Stimulated activated naive B cell treated with anti-CD40 and anti-IgM and Interleukin-4, amounts not matched to agents 10 μg/mL and 1 μg/mL and 100 μg/mL, for 72 hours (primary cell): ENCODE measurements around the gene CHD8.
"Not testable (repeated sequence)": the region's sequence is repeated elsewhere in the genome, so short reads cannot be mapped to it uniquely, and the experiment has no call there.

Source experiments
- ATAC-seq, 2 donors: fragments of 150-1000 bp; cut with Tn5 transposase; replicated peaks; 2 replicates each; pipeline ENCODE4 v1.10.0; 2021; ENCODE audit warnings: moderate library complexity in 1 of 2
- DNase-seq: peaks from one replicate; pipeline ENCODE4 v3.0.0; 2021
- H3K27ac Mint-ChIP-seq: one replicate; pipeline ENCODE4 v1.8.0; 2022; ENCODE audit warnings: mild to moderate bottlenecking, mixed read lengths
- H3K27me3 Mint-ChIP-seq, 2 donors: one replicate each; pipeline ENCODE4 v1.8.0; 2022; ENCODE audit warnings: mixed read lengths in 2 of 2
- H3K36me3 Mint-ChIP-seq, 2 donors: one replicate each; pipeline ENCODE4 v1.8.0; 2022; ENCODE audit warnings: mixed read lengths in 2 of 2, mild to moderate bottlenecking in 1 of 2
- H3K4me1 Mint-ChIP-seq, 2 donors: one replicate each; pipeline ENCODE4 v1.8.0; 2022; ENCODE audit warnings: mixed read lengths in 2 of 2, mild to moderate bottlenecking in 1 of 2
- H3K4me3 Mint-ChIP-seq, 2 donors: one replicate each; pipeline ENCODE4 v1.8.0; 2022; ENCODE audit warnings: mild to moderate bottlenecking in 2 of 2, mixed read lengths in 2 of 2, moderate library complexity in 1 of 2
- H3K9me3 Mint-ChIP-seq, 2 donors: one replicate each; pipeline ENCODE4 v1.8.0; 2022; ENCODE audit warnings: mixed read lengths in 2 of 2, mild to moderate bottlenecking in 1 of 2

CHD8 gene

GRCh38 chr14:21455592-21455911 lies 371 bp downstream of the CHD8 start:
- Mint-ChIP-seq H3K9me3 (no peaks in the 10 kb centered on the region), H3K27ac (peak overlapping the region; percentile 99), H3K36me3 (peaks cover 15 to 23% of the 10 kb centered on the region in 2 donors), H3K4me1 (peaks cover 8 to 27% of the 10 kb centered on the region in 2 donors), H3K27me3 (no peaks in the 10 kb centered on the region), H3K4me3 (peak overlapping the region; percentile 95 to 99)
- ATAC-seq (peak; percentile 38 to 39), DNase-seq (no peak)

DNA sequence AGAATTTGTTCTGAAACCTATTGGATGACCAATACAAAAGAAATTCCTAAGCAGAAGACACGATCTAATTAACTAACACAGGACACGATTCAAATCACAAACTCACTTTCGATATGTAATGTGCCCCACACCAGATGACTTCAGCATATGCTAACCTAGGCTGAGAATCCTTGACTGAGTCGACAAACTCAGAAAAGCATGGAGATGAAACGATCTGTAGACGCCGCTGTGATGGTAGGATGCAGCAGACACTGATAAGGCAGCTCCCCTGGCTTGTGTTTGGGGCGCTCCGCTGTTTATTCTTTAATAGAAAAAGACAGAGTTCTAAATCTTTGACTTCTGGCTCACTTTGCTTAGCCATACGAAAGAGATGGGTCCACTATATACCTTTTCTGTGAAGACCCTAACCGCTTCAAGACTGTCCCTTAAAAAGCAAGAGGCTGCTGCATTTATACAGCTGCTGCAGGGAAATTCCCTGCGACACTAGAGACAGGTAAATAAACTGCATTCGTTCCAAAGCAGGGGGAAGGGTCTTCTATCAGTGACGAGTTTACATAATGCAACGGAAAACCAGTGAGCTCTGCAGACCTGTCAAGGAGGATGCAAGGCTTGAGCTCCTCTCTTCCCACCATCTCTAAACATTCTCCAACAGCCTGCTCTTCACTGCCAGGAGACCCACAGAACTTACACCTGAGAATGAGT lies 929 bp downstream of the CHD8 start:
- peaks cover 18 to 25% of the 10 kb centered on the region in 2 donors for H3K36me3 Mint-ChIP-seq
- H3K4me1 Mint-ChIP-seq, result peaks cover 12 to 33% of the 10 kb centered on the region in 2 donors
- peak overlapping the region; percentile 99 for H3K27ac Mint-ChIP-seq
- peak overlapping the region; percentile 95 to 99 for H3K4me3 Mint-ChIP-seq
- H3K27me3 Mint-ChIP-seq, result no peaks in the 10 kb centered on the region
- DNase-seq (no peak), ATAC-seq (no peak)
- no peaks in the 10 kb centered on the region for H3K9me3 Mint-ChIP-seq

- Mint-ChIP-seq H3K4me3 (no peak overlapping the region), H3K9me3 (no peaks in the 10 kb centered on the region), H3K27ac (no peak overlapping the region), H3K36me3 (peaks cover 23 to 25% of the 10 kb centered on the region in 2 donors), H3K4me1 (peaks cover 23 to 55% of the 10 kb centered on the region in 2 donors), H3K27me3 (no peaks in the 10 kb centered on the region)
- DNase-seq (no peak), ATAC-seq (peak in 1 of 2 donors; percentile 38)
Measured at GRCh38 chr14:21449899-21450216, 6.1 kb downstream of the CHD8 start.

GRCh38 chr14:21442657-21443056 lies 13.3 kb downstream of the CHD8 start:
- Mint-ChIP-seq H3K36me3 (peaks cover 16 to 29% of the 10 kb centered on the region in 2 donors), H3K4me1 (peaks cover 30 to 50% of the 10 kb centered on the region in 2 donors)
- H3K27ac Mint-ChIP-seq, ATAC-seq, H3K9me3 Mint-ChIP-seq, H3K27me3 Mint-ChIP-seq, H3K4me3 Mint-ChIP-seq, DNase-seq: not testable (repeated sequence)

DNA sequence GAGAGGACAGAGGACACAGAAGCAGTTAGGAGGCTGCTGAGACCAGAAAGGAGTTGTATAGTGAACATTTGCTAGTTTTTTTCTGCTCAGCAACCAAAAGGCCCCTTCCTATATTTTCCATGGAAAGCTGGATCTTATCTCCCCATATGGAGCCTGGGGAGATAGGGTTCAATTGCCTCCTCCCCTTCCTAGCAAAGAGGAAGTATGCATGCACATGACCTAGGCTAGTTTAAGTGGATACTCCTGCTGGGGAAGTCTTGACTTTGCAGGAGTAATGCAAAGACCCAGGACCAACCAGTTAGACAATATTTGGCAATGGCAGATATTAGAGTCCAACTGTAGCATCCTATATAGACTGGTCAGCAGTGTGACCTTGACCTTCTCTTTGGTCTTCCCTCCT lies 15.1 kb downstream of the CHD8 start:
- H3K9me3 Mint-ChIP-seq, result no peaks in the 10 kb centered on the region
- H3K36me3 Mint-ChIP-seq, result peaks cover 10 to 25% of the 10 kb centered on the region in 2 donors
- ATAC-seq, result no peak
- no peak overlapping the region for H3K4me3 Mint-ChIP-seq
- H3K27ac Mint-ChIP-seq, result no peak overlapping the region
- peaks cover 26 to 50% of the 10 kb centered on the region in 2 donors for H3K4me1 Mint-ChIP-seq
- H3K27me3 Mint-ChIP-seq, result no peaks in the 10 kb centered on the region
- DNase-seq, result no peak

DNA sequence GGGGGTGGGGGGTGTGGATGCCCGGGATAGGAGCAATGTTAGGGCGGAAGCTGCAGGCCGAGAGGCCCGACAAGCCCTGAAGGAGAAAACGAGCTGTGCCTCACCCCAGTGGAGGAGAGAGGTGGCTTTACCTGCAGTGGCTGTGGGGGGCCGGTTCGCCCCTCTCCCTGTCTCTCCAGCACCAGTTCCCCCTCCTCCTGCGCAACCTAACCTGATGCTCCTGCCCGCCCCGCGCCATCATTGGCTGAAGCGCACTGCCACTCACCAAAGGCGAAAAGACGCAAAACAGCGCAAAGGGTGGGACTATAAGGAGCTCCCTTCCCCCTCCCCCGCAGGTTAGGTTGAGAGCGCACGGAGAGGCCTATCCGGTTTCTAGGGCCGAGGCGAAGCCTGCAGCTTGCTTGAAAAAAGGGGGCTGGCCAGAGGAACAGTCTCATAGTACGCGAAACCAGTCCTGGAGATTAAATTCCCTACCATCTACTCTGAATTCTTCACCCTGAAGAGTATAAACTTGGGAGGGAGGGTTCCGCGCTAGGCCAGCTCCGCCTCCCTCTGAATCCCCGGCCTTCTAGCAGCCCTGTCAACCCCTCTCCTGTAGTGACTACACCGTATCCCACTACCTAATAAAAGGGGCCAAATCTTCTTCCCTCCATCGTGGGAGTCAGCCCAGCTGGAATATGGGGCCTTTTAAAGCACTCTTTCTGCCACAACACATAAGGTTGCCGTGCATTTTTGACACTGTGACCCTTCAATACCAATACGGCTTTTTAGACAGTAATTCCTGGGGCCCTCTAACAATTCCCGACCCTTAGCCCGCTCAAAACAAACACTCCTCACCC lies 18.6 kb downstream of the CHD8 start:
- H3K4me1 Mint-ChIP-seq, result peaks cover 36 to 72% of the 10 kb centered on the region in 2 donors
- no peaks in the 10 kb centered on the region for H3K9me3 Mint-ChIP-seq
- H3K4me3 Mint-ChIP-seq, result peak overlapping the region; percentile 85 to 89
- ATAC-seq, result peak; percentile 99
- peak overlapping the region; percentile 92 for H3K27ac Mint-ChIP-seq
- no peaks in the 10 kb centered on the region for H3K27me3 Mint-ChIP-seq
- peak; percentile 97 for DNase-seq
- H3K36me3 Mint-ChIP-seq, result peaks cover 17 to 34% of the 10 kb centered on the region in 2 donors

GRCh38 chr14:21436567-21437062 lies 19.3 kb downstream of the CHD8 start:
- peak; percentile 21 to 28 for ATAC-seq
- H3K36me3 Mint-ChIP-seq, result peaks cover 17 to 30% of the 10 kb centered on the region in 2 donors
- H3K4me1 Mint-ChIP-seq, result peaks cover 36 to 67% of the 10 kb centered on the region in 2 donors

DNA sequence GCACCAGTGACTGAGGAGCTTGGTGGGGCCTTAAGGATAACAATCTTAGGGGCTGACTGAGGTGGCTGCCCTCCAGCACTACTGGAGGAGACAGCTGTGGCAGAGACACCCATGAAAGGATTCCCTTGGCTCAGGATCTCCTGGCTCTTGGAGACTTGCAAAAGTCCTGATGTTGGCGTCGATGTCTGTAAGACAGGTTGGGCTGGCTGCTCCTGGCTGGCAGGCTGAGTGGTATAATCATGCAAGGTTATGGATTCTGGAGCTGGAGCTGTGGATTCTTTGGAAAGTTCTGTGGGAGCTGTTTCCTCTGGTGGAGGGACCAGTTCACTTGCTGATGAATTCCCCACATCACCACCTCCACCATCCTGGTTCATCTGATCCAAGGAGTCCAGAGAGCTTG lies 24.8 kb downstream of the CHD8 start:
- Mint-ChIP-seq H3K27ac (no peak overlapping the region), H3K36me3 (peaks cover 34 to 46% of the 10 kb centered on the region in 2 donors), H3K27me3 (no peaks in the 10 kb centered on the region), H3K9me3 (no peaks in the 10 kb centered on the region), H3K4me3 (peak overlapping the region in 1 of 2 donors; percentile 30), H3K4me1 (peaks cover 20 to 37% of the 10 kb centered on the region in 2 donors)
- DNase-seq, result no peak
- ATAC-seq, result no peak

More at GRCh38 chr14:21436567-21437062, 19.3 kb downstream of the CHD8 start:
- Mint-ChIP-seq H3K9me3 (no peaks in the 10 kb centered on the region), H3K27me3 (no peaks in the 10 kb centered on the region), H3K27ac (peak overlapping the region; percentile 92), H3K4me3 (peak overlapping the region; percentile 85 to 89)
- DNase-seq, result no peak

DNA sequence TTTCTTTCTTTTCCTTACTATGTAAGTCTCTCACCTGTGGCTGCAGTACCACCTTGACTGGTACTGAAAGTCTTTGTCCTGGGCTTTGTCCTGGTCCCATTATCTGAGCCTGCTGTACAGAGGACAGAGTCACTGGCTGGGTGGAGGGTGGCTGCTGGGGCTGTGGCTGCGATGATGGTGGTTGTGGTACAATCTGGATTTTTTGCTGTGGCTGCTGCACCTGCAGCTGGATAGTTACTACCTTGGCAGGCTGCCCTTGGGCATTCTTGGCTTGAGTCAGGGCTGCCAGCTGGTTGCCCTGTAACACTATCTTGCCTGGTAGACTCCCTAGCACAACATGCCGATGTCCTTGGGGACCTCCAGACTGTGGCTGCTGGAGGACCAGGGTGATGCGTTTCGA lies 27.0 kb downstream of the CHD8 start:
- Mint-ChIP-seq H3K27me3 (no peaks in the 10 kb centered on the region), H3K4me1 (peaks cover 8 to 17% of the 10 kb centered on the region in 2 donors), H3K9me3 (no peaks in the 10 kb centered on the region), H3K36me3 (peaks cover 37 to 54% of the 10 kb centered on the region in 2 donors), H3K27ac (no peak overlapping the region), H3K4me3 (no peak overlapping the region)
- no peak for DNase-seq
- ATAC-seq, result no peak

- Mint-ChIP-seq H3K4me1 (peaks cover 3 to 4% of the 10 kb centered on the region in 2 donors), H3K4me3 (no peak overlapping the region), H3K27ac (no peak overlapping the region), H3K27me3 (no peaks in the 10 kb centered on the region), H3K9me3 (no peaks in the 10 kb centered on the region), H3K36me3 (peaks cover 32 to 54% of the 10 kb centered on the region in 2 donors)
- ATAC-seq (no peak), DNase-seq (no peak)
Measured at GRCh38 chr14:21426692-21427091, 29.2 kb downstream of the CHD8 start.

DNA sequence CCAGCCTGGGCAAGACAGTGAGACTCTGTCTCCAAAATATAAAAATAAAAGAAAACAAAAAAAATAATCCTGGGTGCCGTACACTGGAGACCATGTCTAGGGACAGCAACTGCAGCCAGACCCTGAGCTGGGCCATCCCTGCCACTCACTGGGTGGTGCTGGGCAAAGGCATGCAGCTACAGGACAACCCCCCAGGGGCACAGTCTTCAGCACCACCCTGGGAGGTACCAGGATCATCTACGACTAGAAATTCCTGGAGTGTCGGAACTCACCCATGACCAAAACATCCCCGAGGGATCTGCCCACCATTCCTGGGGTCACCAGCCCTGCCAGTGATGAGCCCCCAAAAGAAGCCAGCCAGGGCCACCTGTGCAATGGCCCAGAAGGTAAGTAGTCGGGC lies 36.4 kb downstream of the CHD8 start:
- no peaks in the 10 kb centered on the region for H3K27me3 Mint-ChIP-seq
- ATAC-seq (no peak), DNase-seq (no peak)
- H3K36me3 Mint-ChIP-seq, result peaks cover 14 to 50% of the 10 kb centered on the region in 2 donors
- peaks cover 3 to 4% of the 10 kb centered on the region in 2 donors for H3K4me1 Mint-ChIP-seq
- H3K9me3 Mint-ChIP-seq, result no peaks in the 10 kb centered on the region
- no peak overlapping the region for H3K4me3 Mint-ChIP-seq
- H3K27ac Mint-ChIP-seq, result no peak overlapping the region

- Mint-ChIP-seq H3K27ac (no peak overlapping the region), H3K4me1 (peaks cover 11 to 15% of the 10 kb centered on the region in 2 donors), H3K27me3 (no peaks in the 10 kb centered on the region), H3K36me3 (peaks cover 24 to 46% of the 10 kb centered on the region in 2 donors), H3K9me3 (no peaks in the 10 kb centered on the region), H3K4me3 (no peak overlapping the region)
- no peak for ATAC-seq
- no peak for DNase-seq
Measured at GRCh38 chr14:21415329-21415728, 40.6 kb downstream of the CHD8 start.

GRCh38 chr14:21414137-21414631 lies 41.7 kb downstream of the CHD8 start:
- H3K27me3 Mint-ChIP-seq, result no peaks in the 10 kb centered on the region
- H3K4me1 Mint-ChIP-seq, result peaks cover 11 to 15% of the 10 kb centered on the region in 2 donors
- no peak overlapping the region for H3K4me3 Mint-ChIP-seq
- H3K9me3 Mint-ChIP-seq, result no peaks in the 10 kb centered on the region
- DNase-seq, result no peak
- H3K36me3 Mint-ChIP-seq, result peaks cover 22 to 51% of the 10 kb centered on the region in 2 donors
- ATAC-seq, result peak; percentile 81 to 92
- peak overlapping the region; percentile 90 for H3K27ac Mint-ChIP-seq

GRCh38 chr14:21408147-21408546 lies 47.8 kb downstream of the CHD8 start:
- H3K36me3 Mint-ChIP-seq, result peaks cover 38 to 55% of the 10 kb centered on the region in 2 donors
- H3K4me1 Mint-ChIP-seq, result peaks cover 0 to 3% of the 10 kb centered on the region in 2 donors
- ATAC-seq (no peak), DNase-seq (no peak)
- no peak overlapping the region for H3K4me3 Mint-ChIP-seq
- H3K27me3 Mint-ChIP-seq, result no peaks in the 10 kb centered on the region
- no peak overlapping the region for H3K27ac Mint-ChIP-seq
- H3K9me3 Mint-ChIP-seq, result no peaks in the 10 kb centered on the region
